Amniotic epithelial cell (primary cell): Measurements from ENCODE around the gene SART1.
"Not testable (repeated sequence)": the region's sequence is repeated elsewhere in the genome, so short reads cannot be mapped to it uniquely, and the experiment has no call there.

Experiments
- DNase-seq: peaks from one replicate; pipeline ENCODE4 v3.0.0-alpha.2; 2010; ENCODE audit warnings: low read depth

The SART1 gene

GRCh38 chr11:66020212-66020611, 58.7 kb downstream of the SART1 start:
- no peak for DNase-seq

DNA sequence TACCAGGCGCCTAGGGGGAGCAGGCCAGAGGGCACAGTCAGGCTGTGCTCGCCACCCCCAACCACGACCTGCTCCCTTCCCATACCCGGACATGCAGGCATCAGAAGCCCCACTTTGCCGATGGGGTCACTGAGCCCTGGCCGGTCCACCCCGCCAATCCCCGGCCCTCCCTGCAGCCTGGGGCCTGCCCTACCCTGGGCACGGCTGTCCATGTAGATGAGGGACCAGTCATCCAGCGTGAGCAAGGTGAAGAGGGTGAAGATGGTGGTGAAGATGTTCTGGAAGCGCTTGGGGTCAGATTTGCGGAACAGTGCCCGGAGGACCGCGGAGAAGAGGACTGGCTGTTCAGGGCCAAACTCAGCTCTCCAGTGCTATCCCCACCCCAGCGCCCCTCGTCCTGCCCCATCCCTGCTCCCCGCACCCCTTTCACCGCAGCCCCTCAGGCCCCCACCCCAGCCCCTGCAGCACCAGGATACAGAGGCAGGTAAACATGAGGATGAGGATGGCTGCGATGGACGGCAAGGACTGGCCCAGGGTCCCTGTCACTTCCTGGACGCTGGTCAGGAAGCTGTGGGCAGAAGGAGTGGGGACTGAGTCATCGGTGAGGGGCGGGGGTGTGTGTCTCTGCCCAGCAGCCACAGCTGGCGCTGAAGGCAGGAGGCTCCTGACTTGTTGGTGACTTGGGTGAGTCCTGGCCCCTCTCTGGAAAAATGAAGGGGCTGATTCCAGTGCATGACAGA, 59.3 kb downstream of the SART1 start:
- peak; percentile 45 for DNase-seq

GRCh38 chr11:66022401-66023185, 61.1 kb downstream of the SART1 start:
- peak; percentile 13 for DNase-seq

- DNase-seq = not testable (repeated sequence)
These were observed 61.6 kb downstream of the SART1 start for GRCh38 chr11:66023186-66023440.

GRCh38 chr11:66026017-66026529, 64.5 kb downstream of the SART1 start, which contains the start of gene CATSPER1:
Gene CATSPER1 (minus strand): TSS chr11:66026479. CDS start chr11:66026379, 100 bp downstream.
- DNase-seq = no peak
